Fibroblast of mammary gland (primary cell): ENCODE data around the gene CDKAL1.

Experiments used
- DNase-seq: peaks from one replicate; pipeline ENCODE4 v3.0.0-alpha.2; 2010; ENCODE audit warnings: low read depth
- H3K4me3 ChIP-seq: 2 replicates; pipeline ENCODE4 v1.5.1; 2011; ENCODE audit warnings: low read depth, mild to moderate bottlenecking, low read length, moderate library complexity; ENCODE audit not compliant: control insufficient read depth
- TF ChIP-seq, protein P1 (sequence below): conservative IDR thresholded peaks from 2 replicates; pipeline ENCODE4 v1.5.1; 2011; ENCODE audit warnings: low read depth, low read length, inconsistent platforms; ENCODE audit not compliant: control insufficient read depth, insufficient read depth

The CDKAL1 gene

DNA sequence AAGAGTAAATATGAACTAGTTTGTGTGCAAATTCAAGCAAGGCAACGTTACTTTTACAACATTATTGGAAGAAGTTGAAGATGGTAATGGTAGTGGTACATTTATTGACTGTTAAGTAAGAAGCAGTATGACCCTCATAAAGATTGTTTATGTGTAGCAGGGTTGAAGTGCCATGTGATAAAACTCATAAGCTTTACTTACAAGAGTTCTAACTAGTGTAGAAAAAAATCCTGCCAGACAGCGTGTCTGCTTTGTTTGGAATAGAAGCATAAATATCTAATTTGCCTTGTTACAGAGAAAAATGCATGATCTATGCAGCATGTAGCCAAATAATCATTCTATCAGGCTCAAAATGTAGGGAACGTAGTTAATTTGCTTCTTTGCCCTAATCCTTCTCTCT, 608.5 kb downstream of the CDKAL1 start:
- TF ChIP-seq, protein P1, sequence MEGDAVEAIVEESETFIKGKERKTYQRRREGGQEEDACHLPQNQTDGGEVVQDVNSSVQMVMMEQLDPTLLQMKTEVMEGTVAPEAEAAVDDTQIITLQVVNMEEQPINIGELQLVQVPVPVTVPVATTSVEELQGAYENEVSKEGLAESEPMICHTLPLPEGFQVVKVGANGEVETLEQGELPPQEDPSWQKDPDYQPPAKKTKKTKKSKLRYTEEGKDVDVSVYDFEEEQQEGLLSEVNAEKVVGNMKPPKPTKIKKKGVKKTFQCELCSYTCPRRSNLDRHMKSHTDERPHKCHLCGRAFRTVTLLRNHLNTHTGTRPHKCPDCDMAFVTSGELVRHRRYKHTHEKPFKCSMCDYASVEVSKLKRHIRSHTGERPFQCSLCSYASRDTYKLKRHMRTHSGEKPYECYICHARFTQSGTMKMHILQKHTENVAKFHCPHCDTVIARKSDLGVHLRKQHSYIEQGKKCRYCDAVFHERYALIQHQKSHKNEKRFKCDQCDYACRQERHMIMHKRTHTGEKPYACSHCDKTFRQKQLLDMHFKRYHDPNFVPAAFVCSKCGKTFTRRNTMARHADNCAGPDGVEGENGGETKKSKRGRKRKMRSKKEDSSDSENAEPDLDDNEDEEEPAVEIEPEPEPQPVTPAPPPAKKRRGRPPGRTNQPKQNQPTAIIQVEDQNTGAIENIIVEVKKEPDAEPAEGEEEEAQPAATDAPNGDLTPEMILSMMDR: no peak
- no peak for DNase-seq
- H3K4me3 ChIP-seq: no peak overlapping the region

DNA sequence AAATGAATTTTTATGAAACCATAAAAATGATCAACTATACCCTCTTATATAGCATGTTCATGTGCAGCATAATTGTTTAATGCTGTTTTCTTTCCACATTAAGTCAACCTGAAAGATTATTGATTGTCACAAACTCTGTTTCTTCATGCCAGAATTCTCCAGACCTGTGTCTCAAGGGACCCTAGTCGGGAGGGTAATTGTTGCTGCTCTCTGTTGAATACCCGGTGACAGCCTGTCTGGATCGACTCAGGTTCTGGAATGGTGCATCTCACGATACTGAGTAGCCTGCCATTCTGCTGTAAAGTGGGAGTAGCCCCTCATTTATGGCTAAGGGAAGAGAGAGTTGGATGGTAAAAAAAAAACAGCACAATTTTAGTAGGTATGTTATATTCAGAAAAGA, 609.4 kb downstream of the CDKAL1 start:
- H3K4me3 ChIP-seq: no peak overlapping the region
- no peak for DNase-seq
- TF ChIP-seq, protein P1: no peak

DNA sequence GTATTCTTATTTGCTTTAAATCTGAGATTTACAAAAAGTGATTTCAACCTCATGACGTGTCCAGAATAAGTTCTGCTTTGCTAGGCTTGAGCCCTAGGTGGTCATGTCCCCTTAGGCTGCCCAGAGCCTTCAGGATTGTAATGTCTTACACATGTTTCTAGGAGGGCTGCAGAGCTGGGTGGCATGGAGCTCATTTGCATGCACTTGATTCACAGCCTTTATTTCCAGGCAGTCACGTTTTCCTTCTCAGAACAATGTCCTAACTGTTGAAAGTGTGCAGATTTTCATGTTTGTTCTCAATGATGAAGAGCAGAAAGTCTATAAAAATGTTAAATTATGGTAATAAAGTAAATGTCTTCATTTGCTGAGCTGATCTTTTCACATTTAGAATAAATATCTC, 610.7 kb downstream of the CDKAL1 start:
- no peak overlapping the region for H3K4me3 ChIP-seq
- TF ChIP-seq, protein P1: no peak
- no peak for DNase-seq

DNA sequence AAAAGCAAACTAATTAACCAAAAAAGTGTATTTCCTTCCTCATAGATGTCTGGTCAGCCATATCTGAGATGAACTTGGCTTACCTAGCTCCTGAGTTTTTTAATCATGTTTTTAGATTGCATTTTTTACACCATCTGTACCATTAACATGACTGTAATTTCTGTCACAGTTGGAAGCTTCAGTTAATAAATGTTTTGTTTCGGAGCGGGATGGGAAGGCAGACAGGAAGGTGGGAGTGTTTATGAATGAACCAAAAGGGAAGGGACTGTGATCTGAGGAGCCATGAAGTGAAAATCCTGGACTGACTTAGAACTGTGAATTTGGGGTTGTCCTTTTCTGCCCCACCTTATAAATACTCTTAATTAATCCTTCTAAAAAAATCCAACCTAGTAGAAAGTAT, 613.7 kb downstream of the CDKAL1 start:
- no peak for DNase-seq
- TF ChIP-seq, protein P1: no peak
- H3K4me3 ChIP-seq: no peak overlapping the region

DNA sequence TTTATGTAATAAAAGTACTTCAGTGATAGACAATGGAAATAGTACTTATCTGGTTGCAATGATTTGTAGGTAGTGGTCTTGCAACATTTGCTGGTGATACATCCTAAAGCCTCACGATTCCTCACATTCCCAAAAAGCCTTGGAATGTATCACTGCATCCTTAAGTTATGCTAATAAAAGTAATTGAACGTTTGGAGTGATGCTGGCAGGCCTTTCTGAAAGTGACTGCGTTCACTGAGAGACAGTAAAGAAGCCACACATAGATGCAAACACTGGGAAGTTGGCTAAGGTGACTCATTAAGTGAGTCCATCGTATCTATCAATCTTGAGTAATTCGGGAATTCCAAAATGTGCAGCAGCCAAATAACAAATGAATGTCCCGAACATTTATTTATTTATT, 615.2 kb downstream of the CDKAL1 start:
- peak; percentile 77 for DNase-seq
- TF ChIP-seq, protein P1: no peak
- no peak overlapping the region for H3K4me3 ChIP-seq

DNA sequence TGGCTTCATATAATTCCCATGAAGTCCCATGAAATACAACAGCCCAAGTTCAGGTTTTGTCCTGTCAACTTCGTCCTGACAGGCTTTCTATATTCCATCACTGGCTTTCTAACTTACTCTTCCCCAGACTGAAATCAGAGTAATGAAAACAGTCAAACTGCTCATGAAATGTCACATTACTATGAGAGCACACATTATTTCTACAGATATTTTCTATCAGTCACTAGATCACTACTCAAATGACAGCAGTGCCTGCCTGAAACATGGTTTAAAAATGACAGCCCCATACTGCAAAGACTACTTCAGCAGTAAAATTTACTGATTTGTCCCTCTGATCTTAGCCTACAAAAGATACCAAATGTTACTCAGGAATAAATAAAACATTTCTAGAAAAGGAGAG, 616.4 kb downstream of the CDKAL1 start:
- TF ChIP-seq, protein P1: no peak
- no peak for DNase-seq
- H3K4me3 ChIP-seq: no peak overlapping the region

DNA sequence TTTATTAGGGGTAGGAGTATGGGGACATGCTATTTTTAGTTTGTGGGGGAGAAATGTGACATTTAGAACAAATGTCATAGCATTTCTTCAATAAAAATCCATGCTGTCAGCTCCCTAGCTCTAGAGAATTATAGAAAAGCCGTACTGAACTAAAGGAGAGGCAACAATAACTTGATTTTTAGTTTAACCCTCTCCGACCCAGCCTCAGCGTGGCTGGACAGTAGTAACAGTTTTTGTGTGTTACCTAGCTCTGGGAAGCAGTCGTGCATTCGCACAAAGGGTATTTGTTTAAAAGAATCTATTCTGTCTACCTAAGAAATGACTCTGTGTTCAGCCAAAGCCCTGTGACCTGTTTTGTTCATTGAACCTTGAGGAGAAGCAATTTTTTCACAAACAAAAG, 616.9 kb downstream of the CDKAL1 start:
- TF ChIP-seq, protein P1: no peak
- DNase-seq: no peak
- H3K4me3 ChIP-seq: no peak overlapping the region
